WTC11 (cell line): ENCODE measurements around the gene GABRG3.

Experiments used
- CREB1 ChIP-seq: sonication (generic); formaldehyde crosslinking; IDR thresholded peaks from 2 replicates; pipeline ENCODE4 v1.8.0; 2023; ENCODE audit warnings: mild to moderate bottlenecking, missing genetic modification reagents
- CREM ChIP-seq: sonication (generic); formaldehyde crosslinking; IDR thresholded peaks from 2 replicates; pipeline ENCODE4 v1.8.1; 2022; ENCODE audit warnings: mild to moderate bottlenecking, missing genetic modification reagents, moderate library complexity
- MYBL2 ChIP-seq: sonication (generic); formaldehyde crosslinking; IDR thresholded peaks from 2 replicates; pipeline ENCODE4 v1.8.1; 2023; ENCODE audit warnings: mild to moderate bottlenecking, moderate library complexity, missing genetic modification reagents
- SP1 ChIP-seq: sonication (generic); formaldehyde crosslinking; conservative IDR thresholded peaks from 2 replicates; pipeline ENCODE4 v1.8.1; 2022; ENCODE audit warnings: missing genetic modification reagents
- TF ChIP-seq, protein P1 (sequence below): sonication (generic); formaldehyde crosslinking; conservative IDR thresholded peaks from 2 replicates; pipeline ENCODE4 v1.8.1; 2022; ENCODE audit warnings: mild to moderate bottlenecking, missing genetic modification reagents
- TF ChIP-seq, protein P2 (sequence below): fragments of 200-600 bp; IDR thresholded peaks from 2 replicates; pipeline ENCODE4 v1.8.0; 2022; ENCODE audit warnings: antibody characterized with exemption
- TF ChIP-seq, protein P3 (sequence below): sonication (generic); formaldehyde crosslinking; IDR thresholded peaks from 2 replicates; pipeline ENCODE4 v1.8.0; 2022; ENCODE audit warnings: mild to moderate bottlenecking, missing genetic modification reagents
- TF ChIP-seq, protein P4 (sequence below): sonication (generic); formaldehyde crosslinking; IDR thresholded peaks from 2 replicates; pipeline ENCODE4 v1.8.1; 2023; ENCODE audit warnings: mild to moderate bottlenecking, missing genetic modification reagents
- TF ChIP-seq, protein P5 (sequence below): sonication (generic); formaldehyde crosslinking; IDR thresholded peaks from 2 replicates; pipeline ENCODE4 v1.8.0; 2022; ENCODE audit warnings: mild to moderate bottlenecking, missing genetic modification reagents
- TF ChIP-seq, protein P6 (sequence below): fragments of 250-450 bp; sonication (Bioruptor Pico); IDR thresholded peaks from 2 replicates; pipeline ENCODE4 v1.8.0; 2021; ENCODE audit warnings: mild to moderate bottlenecking
- TF ChIP-seq, protein P7 (sequence below): fragments of 250-450 bp; sonication (Bioruptor Pico); IDR thresholded peaks from 2 replicates; pipeline ENCODE4 v1.9.0; 2021; ENCODE audit warnings: moderate library complexity, mild to moderate bottlenecking, inconsistent platforms, borderline replicate concordance
- TF ChIP-seq, protein P8 (sequence below): sonication (generic); formaldehyde crosslinking; IDR thresholded peaks from 2 replicates; pipeline ENCODE4 v1.8.1; 2022; ENCODE audit warnings: low read depth, mild to moderate bottlenecking, moderate library complexity, missing genetic modification reagents, borderline replicate concordance

DNA sequence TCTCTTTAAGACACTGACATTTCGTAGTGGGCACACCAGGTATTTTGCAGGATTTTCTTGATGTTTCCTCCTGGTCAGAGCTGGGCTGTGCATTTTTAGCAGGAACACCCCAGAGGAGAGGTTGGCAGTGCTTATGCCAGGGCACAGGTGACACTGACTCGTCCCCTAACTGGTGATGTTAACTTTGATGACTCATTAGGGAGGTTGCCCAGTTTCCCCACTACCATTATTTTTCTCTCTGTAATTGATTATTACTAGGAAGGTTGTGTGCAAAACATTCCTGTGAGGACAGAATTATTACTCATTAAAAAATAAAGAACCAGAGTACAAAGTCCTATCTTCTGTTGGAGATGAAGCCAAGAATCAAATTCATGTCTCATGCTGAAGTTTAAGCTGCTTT is 394.5 kb downstream of the GABRG3 start:
- TF ChIP-seq, protein P1, sequence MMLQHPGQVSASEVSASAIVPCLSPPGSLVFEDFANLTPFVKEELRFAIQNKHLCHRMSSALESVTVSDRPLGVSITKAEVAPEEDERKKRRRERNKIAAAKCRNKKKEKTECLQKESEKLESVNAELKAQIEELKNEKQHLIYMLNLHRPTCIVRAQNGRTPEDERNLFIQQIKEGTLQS = no peak
- no peak for TF ChIP-seq SP1 (CRISPR knock-in tag)
- TF ChIP-seq, protein P2, sequence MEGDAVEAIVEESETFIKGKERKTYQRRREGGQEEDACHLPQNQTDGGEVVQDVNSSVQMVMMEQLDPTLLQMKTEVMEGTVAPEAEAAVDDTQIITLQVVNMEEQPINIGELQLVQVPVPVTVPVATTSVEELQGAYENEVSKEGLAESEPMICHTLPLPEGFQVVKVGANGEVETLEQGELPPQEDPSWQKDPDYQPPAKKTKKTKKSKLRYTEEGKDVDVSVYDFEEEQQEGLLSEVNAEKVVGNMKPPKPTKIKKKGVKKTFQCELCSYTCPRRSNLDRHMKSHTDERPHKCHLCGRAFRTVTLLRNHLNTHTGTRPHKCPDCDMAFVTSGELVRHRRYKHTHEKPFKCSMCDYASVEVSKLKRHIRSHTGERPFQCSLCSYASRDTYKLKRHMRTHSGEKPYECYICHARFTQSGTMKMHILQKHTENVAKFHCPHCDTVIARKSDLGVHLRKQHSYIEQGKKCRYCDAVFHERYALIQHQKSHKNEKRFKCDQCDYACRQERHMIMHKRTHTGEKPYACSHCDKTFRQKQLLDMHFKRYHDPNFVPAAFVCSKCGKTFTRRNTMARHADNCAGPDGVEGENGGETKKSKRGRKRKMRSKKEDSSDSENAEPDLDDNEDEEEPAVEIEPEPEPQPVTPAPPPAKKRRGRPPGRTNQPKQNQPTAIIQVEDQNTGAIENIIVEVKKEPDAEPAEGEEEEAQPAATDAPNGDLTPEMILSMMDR = no peak
- TF ChIP-seq, protein P3, sequence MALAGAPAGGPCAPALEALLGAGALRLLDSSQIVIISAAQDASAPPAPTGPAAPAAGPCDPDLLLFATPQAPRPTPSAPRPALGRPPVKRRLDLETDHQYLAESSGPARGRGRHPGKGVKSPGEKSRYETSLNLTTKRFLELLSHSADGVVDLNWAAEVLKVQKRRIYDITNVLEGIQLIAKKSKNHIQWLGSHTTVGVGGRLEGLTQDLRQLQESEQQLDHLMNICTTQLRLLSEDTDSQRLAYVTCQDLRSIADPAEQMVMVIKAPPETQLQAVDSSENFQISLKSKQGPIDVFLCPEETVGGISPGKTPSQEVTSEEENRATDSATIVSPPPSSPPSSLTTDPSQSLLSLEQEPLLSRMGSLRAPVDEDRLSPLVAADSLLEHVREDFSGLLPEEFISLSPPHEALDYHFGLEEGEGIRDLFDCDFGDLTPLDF (CRISPR knock-in tag) = no peak
- TF ChIP-seq MYBL2 (CRISPR knock-in tag) = no peak
- TF ChIP-seq, protein P4, sequence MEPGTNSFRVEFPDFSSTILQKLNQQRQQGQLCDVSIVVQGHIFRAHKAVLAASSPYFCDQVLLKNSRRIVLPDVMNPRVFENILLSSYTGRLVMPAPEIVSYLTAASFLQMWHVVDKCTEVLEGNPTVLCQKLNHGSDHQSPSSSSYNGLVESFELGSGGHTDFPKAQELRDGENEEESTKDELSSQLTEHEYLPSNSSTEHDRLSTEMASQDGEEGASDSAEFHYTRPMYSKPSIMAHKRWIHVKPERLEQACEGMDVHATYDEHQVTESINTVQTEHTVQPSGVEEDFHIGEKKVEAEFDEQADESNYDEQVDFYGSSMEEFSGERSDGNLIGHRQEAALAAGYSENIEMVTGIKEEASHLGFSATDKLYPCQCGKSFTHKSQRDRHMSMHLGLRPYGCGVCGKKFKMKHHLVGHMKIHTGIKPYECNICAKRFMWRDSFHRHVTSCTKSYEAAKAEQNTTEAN (CRISPR knock-in tag) = no peak
- TF ChIP-seq, protein P5, sequence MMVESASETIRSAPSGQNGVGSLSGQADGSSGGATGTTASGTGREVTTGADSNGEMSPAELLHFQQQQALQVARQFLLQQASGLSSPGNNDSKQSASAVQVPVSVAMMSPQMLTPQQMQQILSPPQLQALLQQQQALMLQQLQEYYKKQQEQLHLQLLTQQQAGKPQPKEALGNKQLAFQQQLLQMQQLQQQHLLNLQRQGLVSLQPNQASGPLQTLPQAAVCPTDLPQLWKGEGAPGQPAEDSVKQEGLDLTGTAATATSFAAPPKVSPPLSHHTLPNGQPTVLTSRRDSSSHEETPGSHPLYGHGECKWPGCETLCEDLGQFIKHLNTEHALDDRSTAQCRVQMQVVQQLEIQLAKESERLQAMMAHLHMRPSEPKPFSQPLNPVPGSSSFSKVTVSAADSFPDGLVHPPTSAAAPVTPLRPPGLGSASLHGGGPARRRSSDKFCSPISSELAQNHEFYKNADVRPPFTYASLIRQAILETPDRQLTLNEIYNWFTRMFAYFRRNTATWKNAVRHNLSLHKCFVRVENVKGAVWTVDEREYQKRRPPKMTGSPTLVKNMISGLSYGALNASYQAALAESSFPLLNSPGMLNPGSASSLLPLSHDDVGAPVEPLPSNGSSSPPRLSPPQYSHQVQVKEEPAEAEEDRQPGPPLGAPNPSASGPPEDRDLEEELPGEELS (CRISPR knock-in tag) = no peak
- TF ChIP-seq, protein P6, sequence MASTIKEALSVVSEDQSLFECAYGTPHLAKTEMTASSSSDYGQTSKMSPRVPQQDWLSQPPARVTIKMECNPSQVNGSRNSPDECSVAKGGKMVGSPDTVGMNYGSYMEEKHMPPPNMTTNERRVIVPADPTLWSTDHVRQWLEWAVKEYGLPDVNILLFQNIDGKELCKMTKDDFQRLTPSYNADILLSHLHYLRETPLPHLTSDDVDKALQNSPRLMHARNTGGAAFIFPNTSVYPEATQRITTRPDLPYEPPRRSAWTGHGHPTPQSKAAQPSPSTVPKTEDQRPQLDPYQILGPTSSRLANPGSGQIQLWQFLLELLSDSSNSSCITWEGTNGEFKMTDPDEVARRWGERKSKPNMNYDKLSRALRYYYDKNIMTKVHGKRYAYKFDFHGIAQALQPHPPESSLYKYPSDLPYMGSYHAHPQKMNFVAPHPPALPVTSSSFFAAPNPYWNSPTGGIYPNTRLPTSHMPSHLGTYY (CRISPR knock-in tag) = no peak
- TF ChIP-seq, protein P7, sequence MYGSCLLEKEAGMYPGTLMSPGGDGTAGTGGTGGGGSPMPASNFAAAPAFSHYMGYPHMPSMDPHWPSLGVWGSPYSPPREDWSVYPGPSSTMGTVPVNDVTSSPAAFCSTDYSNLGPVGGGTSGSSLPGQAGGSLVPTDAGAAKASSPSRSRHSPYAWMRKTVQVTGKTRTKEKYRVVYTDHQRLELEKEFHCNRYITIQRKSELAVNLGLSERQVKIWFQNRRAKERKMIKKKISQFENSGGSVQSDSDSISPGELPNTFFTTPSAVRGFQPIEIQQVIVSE (CRISPR knock-in tag) = no peak
- TF ChIP-seq, protein P8, sequence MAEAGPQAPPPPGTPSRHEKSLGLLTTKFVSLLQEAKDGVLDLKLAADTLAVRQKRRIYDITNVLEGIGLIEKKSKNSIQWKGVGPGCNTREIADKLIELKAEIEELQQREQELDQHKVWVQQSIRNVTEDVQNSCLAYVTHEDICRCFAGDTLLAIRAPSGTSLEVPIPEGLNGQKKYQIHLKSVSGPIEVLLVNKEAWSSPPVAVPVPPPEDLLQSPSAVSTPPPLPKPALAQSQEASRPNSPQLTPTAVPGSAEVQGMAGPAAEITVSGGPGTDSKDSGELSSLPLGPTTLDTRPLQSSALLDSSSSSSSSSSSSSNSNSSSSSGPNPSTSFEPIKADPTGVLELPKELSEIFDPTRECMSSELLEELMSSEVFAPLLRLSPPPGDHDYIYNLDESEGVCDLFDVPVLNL (CRISPR knock-in tag) = no peak
- TF ChIP-seq CREB1 (CRISPR knock-in tag) = no peak
- no peak for TF ChIP-seq CREM (CRISPR knock-in tag)
